DOHH2 (cell line): ENCODE data around the gene SMPDL3A.

Experiments used
- CTCF ChIP-seq: fragments of 200-600 bp; sonication (generic); IDR thresholded peaks from one replicate; pipeline ENCODE4 v1.5.1; 2014; ENCODE audit warnings: antibody characterized with exemption, mild to moderate bottlenecking, low read depth, low read length; ENCODE audit not compliant: poor library complexity, severe bottlenecking
- EZH2phosphoT487 ChIP-seq: fragments of 200-600 bp; sonication (generic); IDR thresholded peaks from 2 replicates; pipeline ENCODE4 v1.6.1; 2017; ENCODE audit warnings: borderline replicate concordance, mild to moderate bottlenecking, antibody characterized with exemption, low read length, moderate library complexity, mixed read lengths

DNA sequence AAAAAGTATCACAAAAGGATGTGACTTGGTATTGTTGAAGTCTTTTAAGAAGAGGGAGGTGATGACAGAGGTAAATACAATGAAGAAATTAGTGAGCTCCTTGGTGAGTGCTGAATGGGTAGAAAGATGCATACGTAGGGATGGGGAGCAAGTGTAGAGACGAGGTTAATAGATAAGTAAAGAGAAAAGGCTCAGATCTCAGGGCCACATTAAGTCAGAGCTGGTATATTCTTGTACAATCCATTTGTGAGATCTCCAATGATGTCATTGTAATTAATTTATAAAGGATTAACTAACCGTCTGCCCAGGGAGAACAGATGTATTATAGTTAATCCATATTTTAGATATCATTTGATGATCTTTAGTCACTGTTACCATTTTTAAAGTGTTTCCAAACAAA is 43.4 kb downstream of the SMPDL3A start:
- TF ChIP-seq CTCF = no peak
- TF ChIP-seq EZH2phosphoT487 = no peak
